ENCODE results near the gene CASQ2. TPM values are rescaled to one million over a fixed set of nuclear protein-coding genes. Genes with fewer than 3 reads are reported as not detected.

The CASQ2 gene
- total and polyA plus RNA-seq, 2 donors (not counting 1 experiment from before 2014, with no cell fraction given), result not detected

- H3K4me3 Mint-ChIP-seq, result no peak overlapping the region
- DNase-seq (no peak), ATAC-seq (ENCODE audit: low read depth) (no peak)
- peaks cover 17% of the 10 kb centered on the region for H3K27me3 Mint-ChIP-seq
- CTCF ChIA-PET, result no interaction called here
- no peaks in the 10 kb centered on the region for H3K4me1 ChIP-seq (ENCODE audit: control insufficient read depth in 2 of 2, insufficient read depth in 2 of 2, low read length in 2 of 2)
- intact Hi-C loops (cut with micrococcal nuclease), result no loop called here
- POLR2A ChIA-PET, result no interaction called here
- H3K27ac ChIP-seq (ENCODE audit: low read length in 2 of 2), result no peak overlapping the region
- no peaks in the 10 kb centered on the region for H3K9me3 Mint-ChIP-seq (ENCODE audit: insufficient read depth)
- no peaks in the 10 kb centered on the region for H3K36me3 ChIP-seq (replicated peaks in 1 of 2; ENCODE audit: control extremely low read depth in 1 of 2, control insufficient read depth in 1 of 2, extremely low read depth in 1 of 2, insufficient read depth in 2 of 2, low read length in 1 of 2)
- H3K27me3 ChIP-seq (replicated peaks in 1 of 4; ENCODE audit: control extremely low read depth in 1 of 4, control insufficient read depth in 3 of 4, insufficient read depth in 4 of 4, low read length in 3 of 4), result peaks cover 0 to 10% (median 2%) of the 10 kb centered on the region in 4 experiments
- H3K9ac ChIP-seq (ENCODE audit: low read length), result no peak overlapping the region
- WGBS (ENCODE audit: insufficient coverage), result 93% methylated on average over 2 of the region's 4 CpGs
- H2AFZ ChIP-seq (ENCODE audit: insufficient read depth, low read depth, low read length, poor library complexity, severe bottlenecking), result no peak overlapping the region
- H3K9me3 ChIP-seq (ENCODE audit: control extremely low read depth in 1 of 3, control insufficient read depth in 2 of 3, insufficient read depth in 1 of 3, low read length in 2 of 3), result peaks cover 0 to 4% (median 0%) of the 10 kb centered on the region in 3 donors
- H3K4me2 ChIP-seq (replicated peaks; ENCODE audit: low read depth, low read length, poor library complexity, severe bottlenecking), result no peak overlapping the region
- no peaks in the 10 kb centered on the region for H4K20me1 ChIP-seq (ENCODE audit: control insufficient read depth, insufficient read depth, low read length, poor library complexity, severe bottlenecking)
- no peak overlapping the region for H3K27ac Mint-ChIP-seq
- no peaks in the 10 kb centered on the region for H3K79me2 ChIP-seq (ENCODE audit: control insufficient read depth, insufficient read depth, low read length)
- TF ChIP-seq EZH2 (IDR thresholded peaks at IDR 0.05; ENCODE audit: borderline replicate concordance, insufficient read depth, low read depth, low read length, poor library complexity, severe bottlenecking), result no peak
- no peak for TF ChIP-seq CTCF (IDR thresholded peaks at IDR 0.05)
- H3K4me1 Mint-ChIP-seq, result no peaks in the 10 kb centered on the region
- no peak overlapping the region for H3K4me3 ChIP-seq (ENCODE audit: control extremely low read depth in 1 of 5, extremely low read depth in 1 of 5, insufficient read depth in 1 of 5, low read depth in 2 of 5, low read length in 4 of 5)
Measured at GRCh38 chr1:115794976-115795639, 26.6 kb upstream of the CASQ2 start.

- H3K4me1 Mint-ChIP-seq, result no peaks in the 10 kb centered on the region
Measured at GRCh38 chr1:115793162-115793561, 24.6 kb upstream of the CASQ2 start.

More at GRCh38 chr1:115793162-115793561, 24.6 kb upstream of the CASQ2 start:
- no peaks in the 10 kb centered on the region for H3K9me3 Mint-ChIP-seq (ENCODE audit: insufficient read depth)
- ChIA-PET POLR2A (no interaction called here), CTCF (no interaction called here)
- H3K27ac Mint-ChIP-seq, result no peak overlapping the region
- Histone ChIP-seq H3K36me3 (replicated peaks in 1 of 2; ENCODE audit: control extremely low read depth in 1 of 2, control insufficient read depth in 1 of 2, extremely low read depth in 1 of 2, insufficient read depth in 2 of 2, low read length in 1 of 2) (no peaks in the 10 kb centered on the region), H2AFZ (ENCODE audit: insufficient read depth, low read depth, low read length, poor library complexity, severe bottlenecking) (no peak overlapping the region), H3K4me1 (ENCODE audit: control insufficient read depth in 2 of 2, insufficient read depth in 2 of 2, low read length in 2 of 2) (no peaks in the 10 kb centered on the region), H4K20me1 (ENCODE audit: control insufficient read depth, insufficient read depth, low read length, poor library complexity, severe bottlenecking) (no peaks in the 10 kb centered on the region), H3K4me2 (replicated peaks; ENCODE audit: low read depth, low read length, poor library complexity, severe bottlenecking) (no peak overlapping the region), H3K9ac (ENCODE audit: low read length) (no peak overlapping the region), H3K27ac (ENCODE audit: low read length in 2 of 2) (no peak overlapping the region), H3K4me3 (ENCODE audit: control extremely low read depth in 1 of 5, extremely low read depth in 1 of 5, insufficient read depth in 1 of 5, low read depth in 2 of 5, low read length in 4 of 5) (no peak overlapping the region), H3K27me3 (replicated peaks in 1 of 4; ENCODE audit: control extremely low read depth in 1 of 4, control insufficient read depth in 3 of 4, insufficient read depth in 4 of 4, low read length in 3 of 4) (peaks cover 0 to 10% (median 2%) of the 10 kb centered on the region in 4 experiments), H3K79me2 (ENCODE audit: control insufficient read depth, insufficient read depth, low read length) (no peaks in the 10 kb centered on the region), H3K9me3 (ENCODE audit: control extremely low read depth in 1 of 3, control insufficient read depth in 2 of 3, insufficient read depth in 1 of 3, low read length in 2 of 3) (peaks cover 0 to 4% (median 0%) of the 10 kb centered on the region in 3 donors)
- TF ChIP-seq EZH2 (IDR thresholded peaks at IDR 0.05; ENCODE audit: borderline replicate concordance, insufficient read depth, low read depth, low read length, poor library complexity, severe bottlenecking), result no peak
- TF ChIP-seq CTCF (IDR thresholded peaks at IDR 0.05), result no peak
- peaks cover 20% of the 10 kb centered on the region for H3K27me3 Mint-ChIP-seq
- DNase-seq, result no peak
- ATAC-seq (ENCODE audit: low read depth), result no peak
- 53% methylated on average over 8 of the region's 9 CpGs for WGBS (ENCODE audit: insufficient coverage)
- H3K4me3 Mint-ChIP-seq, result no peak overlapping the region
- intact Hi-C loops (cut with micrococcal nuclease), result no loop called here
